Common myeloid progenitor, CD34-positive (primary cell): ENCODE results near the gene NOS1AP.

ENCODE experiments used
- CTCF ChIA-PET: fragments of 350-600 bp; sonication (Branson Sonifier 250); formaldehyde crosslinking; loops from one replicate; lab custom pipeline; 2021; ENCODE audit warnings: antibody characterized with exemption; lab: Charles Lee
- POLR2A ChIA-PET: fragments of 350-600 bp; sonication (Branson Sonifier 250); formaldehyde crosslinking; loops from one replicate; lab custom pipeline; 2021; ENCODE audit warnings: antibody characterized with exemption; lab: Charles Lee
- DNase-seq, 3 donors: peaks; one replicate each; pipeline versions ENCODE4 v3.0.0 to v3.0.0-alpha.2; 2013
- H3K27ac ChIP-seq, 2 experiments: 1 replicate in 1 of 2; 2 replicates in 1 of 2; pipeline ENCODE4 v1.7.0; 2013; ENCODE audit warnings: inconsistent platforms in 2 of 2, low read length in 2 of 2, mild to moderate bottlenecking in 2 of 2, low read depth in 1 of 2, moderate library complexity in 1 of 2; ENCODE audit not compliant: severe bottlenecking in 2 of 2, insufficient read depth in 1 of 2, poor library complexity in 1 of 2
- H3K27me3 ChIP-seq, 5 experiments: replicated peaks in 2 of 5; 1 replicate in 3 of 5; 2 replicates in 2 of 5; pipeline versions ENCODE4 v1.6.1 to v1.7.0; 2013; ENCODE audit warnings: low read length in 4 of 5, mild to moderate bottlenecking in 2 of 5, moderate library complexity in 2 of 5, inconsistent platforms in 1 of 5; ENCODE audit not compliant: insufficient read depth in 5 of 5, control insufficient read depth in 4 of 5
- H3K36me3 ChIP-seq, 4 experiments: 1 replicate in 2 of 4; 2 replicates in 2 of 4; pipeline versions ENCODE4 v1.6.1 to v1.7.0; 2013; ENCODE audit warnings: low read length in 3 of 4, control low read depth in 1 of 4, mild to moderate bottlenecking in 1 of 4; ENCODE audit not compliant: control insufficient read depth in 4 of 4, insufficient read depth in 4 of 4
- H3K4me1 ChIP-seq, 4 experiments: 1 replicate in 3 of 4; 2 replicates in 1 of 4; pipeline versions ENCODE4 v1.6.1 to v1.7.1; 2013; ENCODE audit warnings: low read length in 3 of 4, mild to moderate bottlenecking in 3 of 4, control low read depth in 1 of 4, inconsistent platforms in 1 of 4, moderate library complexity in 1 of 4; ENCODE audit not compliant: control insufficient read depth in 4 of 4, insufficient read depth in 4 of 4; ENCODE audit errors: control extremely low read depth in 1 of 4
- H3K4me3 ChIP-seq, 7 experiments: 1 replicate in 4 of 7; 2 replicates in 3 of 7; pipeline versions ENCODE4 v1.5.1 to v1.7.0; 2013; ENCODE audit warnings: mild to moderate bottlenecking in 7 of 7, low read length in 6 of 7, moderate library complexity in 6 of 7, inconsistent platforms in 2 of 7, low read depth in 2 of 7, control low read depth in 1 of 7; ENCODE audit not compliant: insufficient read depth in 4 of 7, control insufficient read depth in 1 of 7; ENCODE audit errors: extremely low read depth in 1 of 7
- H3K9me3 ChIP-seq, 5 experiments: 1 replicate in 4 of 5; 2 replicates in 1 of 5; pipeline versions ENCODE4 v1.6.1 to v1.7.1; 2013; ENCODE audit warnings: low read length in 4 of 5, mild to moderate bottlenecking in 2 of 5, inconsistent platforms in 1 of 5, low read depth in 1 of 5, moderate library complexity in 1 of 5; ENCODE audit not compliant: control insufficient read depth in 4 of 5, insufficient read depth in 2 of 5; ENCODE audit errors: control extremely low read depth in 1 of 5
- WGBS: methylation state at CpG from one replicate; pipeline ENCODE4 v1.1.5; 2013; ENCODE audit not compliant: insufficient coverage; 5-methylcytosine and 5-hydroxymethylcytosine counted together

NOS1AP gene

GRCh38 chr1:162385280-162385623, 315.8 kb downstream of the NOS1AP start:
- Histone ChIP-seq H3K4me1 (peaks cover 0 to 21% (median 3%) of the 10 kb centered on the region in 4 experiments), H3K9me3 (no peaks in the 10 kb centered on the region), H3K36me3 (no peaks in the 10 kb centered on the region), H3K27me3 (peaks cover 0 to 3% (median 0%) of the 10 kb centered on the region in 5 experiments), H3K27ac (no peak overlapping the region), H3K4me3 (no peak overlapping the region)
- no peak for DNase-seq
- WGBS = 88% methylated on average over 3 of the region's 3 CpGs
- POLR2A ChIA-PET = no interaction called here
- CTCF ChIA-PET = no interaction called here

GRCh38 chr1:162385702-162386101, 316.2 kb downstream of the NOS1AP start:
- 95% methylated on average over 3 of the region's 3 CpGs for WGBS
- POLR2A ChIA-PET = no interaction called here

GRCh38 chr1:162386292-162387225, 317.1 kb downstream of the NOS1AP start:
- Histone ChIP-seq H3K27ac (no peak overlapping the region), H3K9me3 (no peaks in the 10 kb centered on the region), H3K36me3 (no peaks in the 10 kb centered on the region), H3K27me3 (peaks cover 0 to 3% (median 0%) of the 10 kb centered on the region in 5 experiments), H3K4me1 (peaks cover 0 to 21% (median 3%) of the 10 kb centered on the region in 4 experiments), H3K4me3 (no peak overlapping the region)
- ChIA-PET CTCF (interaction anchor here (1.2 kb wide), 1 partner anchor 14 kb away, joined by 3 read pairs; no protein-coding TSS in a partner anchor), POLR2A (no interaction called here)
- WGBS = 90% methylated on average over 4 of the region's 8 CpGs
- DNase-seq = peak in 2 of 3 donors; percentile 34 to 36

More at GRCh38 chr1:162385702-162386101, 316.2 kb downstream of the NOS1AP start:
- H3K27me3 ChIP-seq = peaks cover 0 to 3% (median 0%) of the 10 kb centered on the region in 5 experiments
- H3K4me1 ChIP-seq = peaks cover 0 to 21% (median 3%) of the 10 kb centered on the region in 4 experiments
- CTCF ChIA-PET = interaction anchor here (1.2 kb wide), 1 partner anchor 13 kb away, joined by 3 read pairs; no protein-coding TSS in a partner anchor
- DNase-seq = no peak
- H3K36me3 ChIP-seq = no peaks in the 10 kb centered on the region
- no peak overlapping the region for H3K4me3 ChIP-seq
- no peaks in the 10 kb centered on the region for H3K9me3 ChIP-seq
- H3K27ac ChIP-seq = no peak overlapping the region

- Histone ChIP-seq H3K27me3 (peaks cover 0 to 3% (median 0%) of the 10 kb centered on the region in 5 experiments), H3K9me3 (no peaks in the 10 kb centered on the region), H3K36me3 (no peaks in the 10 kb centered on the region), H3K4me1 (peaks cover 0 to 21% (median 3%) of the 10 kb centered on the region in 4 experiments), H3K4me3 (no peak overlapping the region), H3K27ac (no peak overlapping the region)
- 96% methylated on average over 15 of the region's 20 CpGs for WGBS
- no peak for DNase-seq
- CTCF ChIA-PET = no interaction called here
- POLR2A ChIA-PET = no interaction called here
These were observed 318.0 kb downstream of the NOS1AP start for GRCh38 chr1:162387226-162388082.

GRCh38 chr1:162388083-162388594, 318.6 kb downstream of the NOS1AP start:
- POLR2A ChIA-PET = no interaction called here
- DNase-seq = peak in 2 of 3 donors; percentile 24 to 37
- CTCF ChIA-PET = no interaction called here
- Histone ChIP-seq H3K4me1 (peaks cover 0 to 21% (median 3%) of the 10 kb centered on the region in 4 experiments), H3K36me3 (no peaks in the 10 kb centered on the region), H3K4me3 (no peak overlapping the region), H3K27ac (no peak overlapping the region), H3K27me3 (peaks cover 0 to 3% (median 0%) of the 10 kb centered on the region in 5 experiments), H3K9me3 (no peaks in the 10 kb centered on the region)
- 88% methylated on average over 3 of the region's 8 CpGs for WGBS

GRCh38 chr1:162388615-162389014, 319.1 kb downstream of the NOS1AP start:
- peaks cover 0 to 3% (median 0%) of the 10 kb centered on the region in 5 experiments for H3K27me3 ChIP-seq
- CTCF ChIA-PET = interaction anchor here (1.0 to 3.2 kb wide), 3 partner anchors 26 to 351 kb away, joined by 3 to 12 read pairs (median 3); no protein-coding TSS in a partner anchor

More at GRCh38 chr1:162388615-162389014, 319.1 kb downstream of the NOS1AP start:
- H3K36me3 ChIP-seq = no peaks in the 10 kb centered on the region
- no peak for DNase-seq
- H3K9me3 ChIP-seq = no peaks in the 10 kb centered on the region
- WGBS = 95% methylated on average over 4 of the region's 5 CpGs
- no peak overlapping the region for H3K27ac ChIP-seq
- POLR2A ChIA-PET = interaction anchor here (0.6 to 0.8 kb wide), 2 partner anchors 19 to 31 kb away, joined by 3 to 4 read pairs; no protein-coding TSS in a partner anchor
- peaks cover 0 to 21% (median 3%) of the 10 kb centered on the region in 4 experiments for H3K4me1 ChIP-seq
- H3K4me3 ChIP-seq = no peak overlapping the region
